SK-N-SH (cell line): ENCODE results near the gene MEF2D. TPM values are rescaled to one million over a fixed set of nuclear protein-coding genes. Genes with fewer than 3 reads are reported as not detected.

ENCODE experiments used
- CTCF ChIA-PET: fragments of 300-600, 350-600 bp; formaldehyde crosslinking; extraction: SDS; loops from one replicate; lab custom pipeline; 2021; lab: Yijun Ruan, JAX
- POLR2A ChIA-PET: fragments of 350-600 bp; sonication (Branson Sonifier 250); formaldehyde crosslinking; extraction: SDS; loops from one replicate; lab custom pipeline; 2020; ENCODE audit warnings: antibody characterized with exemption, inconsistent platforms; lab: Yijun Ruan, JAX
- DNase-seq: peaks from one replicate; pipeline ENCODE4 v3.0.0; 2012
- H2AFZ ChIP-seq: fragments of 200-600 bp; sonication (generic); 2 replicates; pipeline ENCODE4 v1.8.1; 2016; ENCODE audit warnings: antibody characterized with exemption, mild to moderate bottlenecking, low read depth
- H3F3A ChIP-seq: fragments of 200-600 bp; sonication (generic); replicated peaks from 2 replicates; pipeline ENCODE3; 2016; ENCODE audit warnings: antibody characterized with exemption, mild to moderate bottlenecking; ENCODE audit not compliant: insufficient read depth
- H3K27ac ChIP-seq, 2 experiments: fragments of 200-500 bp in 1 of 2; fragments of 200-600 bp in 1 of 2; sonication (Bioruptor generic) in 1 of 2; sonication (generic), shearing (Covaris generic) in 1 of 2; 2 replicates each; pipeline versions ENCODE4 v1.5.1 to v1.6.1; 2014 to 2016; ENCODE audit warnings: low read depth in 2 of 2, inconsistent platforms in 1 of 2, low read length in 1 of 2, mild to moderate bottlenecking in 1 of 2, mixed read lengths in 1 of 2
- H3K27me3 ChIP-seq: fragments of 200-600 bp; sonication (generic), shearing (Covaris generic); 2 replicates; pipeline ENCODE4 v1.6.1; 2016; ENCODE audit warnings: mixed run types; ENCODE audit not compliant: insufficient read depth
- H3K36me3 ChIP-seq, 2 experiments: fragments of 200-500 bp in 1 of 2; fragments of 200-600 bp in 1 of 2; sonication (Bioruptor generic) in 1 of 2; sonication (generic) in 1 of 2; replicated peaks in 1 of 2; 2 replicates each; pipeline versions ENCODE3 to v1.5.1; 2014 to 2016; ENCODE audit warnings: low read length in 1 of 2, mild to moderate bottlenecking in 1 of 2; ENCODE audit not compliant: insufficient read depth in 2 of 2, control insufficient read depth in 1 of 2
- H3K4me1 ChIP-seq, 2 experiments: fragments of 200-500 bp in 1 of 2; fragments of 200-600 bp in 1 of 2; sonication (Bioruptor generic) in 1 of 2; sonication (generic), shearing (Covaris generic) in 1 of 2; 2 replicates each; pipeline versions ENCODE4 v1.5.1 to v1.6.1; 2014 to 2016; ENCODE audit warnings: low read depth in 1 of 2, low read length in 1 of 2, mixed run types in 1 of 2; ENCODE audit not compliant: insufficient read depth in 2 of 2, control insufficient read depth in 1 of 2
- H3K4me2 ChIP-seq: fragments of 200-600 bp; sonication (generic), shearing (Covaris generic); 2 replicates; pipeline ENCODE4 v1.6.1; 2017; ENCODE audit warnings: mixed run types
- H3K4me3 ChIP-seq, 2 experiments: fragments of 200-500 bp in 1 of 2; fragments of 200-600 bp in 1 of 2; sonication (Bioruptor generic) in 1 of 2; sonication (generic), shearing (Covaris generic) in 1 of 2; 2 replicates each; pipeline versions ENCODE4 v1.5.1 to v1.8.1; 2014 to 2016; ENCODE audit warnings: low read depth in 2 of 2, inconsistent platforms in 1 of 2, low read length in 1 of 2, mild to moderate bottlenecking in 1 of 2, mixed read lengths in 1 of 2, moderate library complexity in 1 of 2
- H3K79me2 ChIP-seq: fragments of 200-600 bp; sonication (generic); 2 replicates; pipeline ENCODE4 v1.8.1; 2017; ENCODE audit warnings: mild to moderate bottlenecking; ENCODE audit not compliant: insufficient read depth
- H3K9ac ChIP-seq: fragments of 200-600 bp; sonication (generic); 2 replicates; pipeline ENCODE4 v1.6.1; 2017; ENCODE audit warnings: mixed run types
- H3K9me2 ChIP-seq: fragments of 200-600 bp; sonication (generic); 2 replicates; pipeline ENCODE4 v1.6.1; 2017; ENCODE audit warnings: mixed run types
- H3K9me3 ChIP-seq: fragments of 200-600 bp; sonication (generic); 2 replicates; pipeline ENCODE4 v1.6.1; 2017; ENCODE audit warnings: mixed run types, mild to moderate bottlenecking, moderate library complexity
- H4K20me1 ChIP-seq: fragments of 200-600 bp; sonication (generic); 2 replicates; pipeline ENCODE4 v1.6.1; 2017; ENCODE audit warnings: mild to moderate bottlenecking, mixed run types; ENCODE audit not compliant: insufficient read depth
- CHD2 ChIP-seq: fragments of 150-350 bp; IDR thresholded peaks from 2 replicates; pipeline ENCODE4 v1.6.1; 2018; ENCODE audit warnings: low read length; ENCODE audit not compliant: partially characterized antibody
- EP300 ChIP-seq, 2 experiments: IDR thresholded peaks; 2 replicates each; pipeline versions ENCODE4 v1.4.0 to v1.6.1; 2012; ENCODE audit warnings: borderline replicate concordance in 1 of 2, low read depth in 1 of 2, low read length in 1 of 2
- EZH2phosphoT487 ChIP-seq: fragments of 200-600 bp; sonication (generic); IDR thresholded peaks from 2 replicates; pipeline ENCODE4 v1.6.1; 2017; ENCODE audit warnings: low read depth, mixed run types, mild to moderate bottlenecking, antibody characterized with exemption, moderate library complexity, borderline replicate concordance
- MEF2A ChIP-seq: IDR thresholded peaks from 2 replicates; pipeline ENCODE4 v1.4.0; 2012; ENCODE audit warnings: low read depth, borderline replicate concordance
- MXI1 ChIP-seq: IDR thresholded peaks from 2 replicates; pipeline ENCODE4 v1.6.1; 2012; ENCODE audit warnings: mild to moderate bottlenecking, low read depth, low read length, improper control_type of control experiment
- NFIC ChIP-seq: IDR thresholded peaks from 2 replicates; pipeline ENCODE4 v1.4.0; 2012; ENCODE audit warnings: borderline replicate concordance
- POLR2AphosphoS5 ChIP-seq: IDR thresholded peaks from 2 replicates; pipeline ENCODE4 v1.6.1; 2012; ENCODE audit warnings: low read depth, low read length
- RCOR1 ChIP-seq: fragments of 150-350 bp; IDR thresholded peaks from 2 replicates; pipeline ENCODE4 v1.6.1; 2017; ENCODE audit warnings: antibody characterized with exemption, low read length
- RXRA ChIP-seq: IDR thresholded peaks from 2 replicates; pipeline ENCODE4 v1.4.0; 2012; ENCODE audit warnings: low read depth, mild to moderate bottlenecking, borderline replicate concordance
- SMC3 ChIP-seq: IDR thresholded peaks from 2 replicates; pipeline ENCODE4 v1.6.1; 2012; ENCODE audit warnings: low read depth, low read length, improper control_type of control experiment
- TEAD4 ChIP-seq: IDR thresholded peaks from 2 replicates; pipeline ENCODE4 v1.4.0; 2012; ENCODE audit warnings: mild to moderate bottlenecking, borderline replicate concordance; ENCODE audit not compliant: insufficient read depth
- USF2 ChIP-seq: fragments of 150-350 bp; IDR thresholded peaks from 2 replicates; pipeline ENCODE4 v1.6.1; 2017; ENCODE audit warnings: antibody characterized with exemption, low read length, low read depth, borderline replicate concordance
- YY1 ChIP-seq: IDR thresholded peaks from 2 replicates; pipeline ENCODE4 v1.4.0; 2012; ENCODE audit warnings: low read depth, mild to moderate bottlenecking
- ZBTB33 ChIP-seq: IDR thresholded peaks from 2 replicates; pipeline ENCODE4 v1.4.0; 2012; ENCODE audit warnings: low read depth, borderline replicate concordance
- WGBS: methylation state at CpG from one replicate; pipeline ENCODE4 v1.1.6; 2017; ENCODE audit warnings: low lambda C conversion rate; 5-methylcytosine and 5-hydroxymethylcytosine counted together
- polyA plus RNA-seq, 3 experiments: library from polyadenylated mRNA; depleted of rRNA; stranded (reverse); fragments of >200 nt; gene quantifications; 2 replicates each; pipeline ENCODE4 v1.2.3, GENCODE V29; 2012
- TF ChIP-seq, protein P1 (sequence below): fragments of 150-350 bp; IDR thresholded peaks from 2 replicates; pipeline ENCODE4 v1.6.1; 2016; ENCODE audit warnings: mild to moderate bottlenecking, low read depth, low read length
- TF ChIP-seq, protein P2 (sequence below): IDR thresholded peaks from 2 replicates; pipeline ENCODE4; 2012

MEF2D gene
- polyA plus RNA-seq, 1 of the 3 experiments (the other 2 are of a cell fraction) = 14.3 TPM

DNA sequence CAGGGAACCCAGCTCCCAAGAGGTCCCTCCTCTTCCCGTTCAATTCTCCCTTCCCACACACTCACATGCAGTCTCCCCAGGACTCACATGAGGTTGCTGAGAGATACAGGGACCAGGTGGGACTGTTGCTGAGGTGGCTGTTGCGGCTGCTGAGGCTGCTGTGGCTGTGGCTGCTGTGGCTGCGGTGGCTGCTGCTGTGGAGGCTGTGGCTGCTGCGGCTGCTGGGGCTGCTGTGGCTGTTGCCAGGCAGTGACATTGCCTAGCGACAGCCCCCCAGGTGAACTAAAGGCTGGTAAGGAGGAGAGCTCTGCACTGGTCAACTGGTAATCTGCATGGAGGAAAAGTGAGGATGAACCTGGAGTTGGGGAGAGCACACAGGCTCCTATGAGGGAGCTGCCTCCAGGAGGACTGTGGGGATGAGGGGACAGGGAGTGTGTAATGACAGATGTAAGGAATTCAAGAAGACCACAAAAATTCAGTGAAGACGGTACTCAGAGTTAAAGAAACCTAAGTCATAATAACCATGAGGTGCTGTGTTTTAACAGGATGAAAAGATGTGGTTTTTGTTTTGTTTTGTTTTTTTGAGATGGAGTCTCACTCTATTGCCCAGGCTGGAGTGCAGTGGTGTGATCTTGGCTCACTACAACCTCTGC lies 31.8 kb downstream of the MEF2D start:
- no peak overlapping the region for H2AFZ ChIP-seq
- H3K79me2 ChIP-seq = peaks cover 4% of the 10 kb centered on the region
- H3K4me3 ChIP-seq = no peak overlapping the region
- H3K9me2 ChIP-seq = no peaks in the 10 kb centered on the region
- no peaks in the 10 kb centered on the region for H3K9me3 ChIP-seq
- no peak overlapping the region for H3K27ac ChIP-seq
- H4K20me1 ChIP-seq = peaks cover 5% of the 10 kb centered on the region; the same call in 1 of the 2 replicates
- H3K4me2 ChIP-seq = no peak overlapping the region
- H3K27me3 ChIP-seq = no peaks in the 10 kb centered on the region
- POLR2A ChIA-PET = interaction anchor here (0.6 kb wide), 1 partner anchor 16 kb away, joined by 3 read pairs; no protein-coding TSS in a partner anchor
- no peak overlapping the region for H3K9ac ChIP-seq
- H3F3A ChIP-seq = peaks cover 8% of the 10 kb centered on the region
- H3K4me1 ChIP-seq = peaks cover 2 to 11% of the 10 kb centered on the region in 2 experiments; a peak in 2 of 4 replicates
- no peak for DNase-seq
- CTCF ChIA-PET = interaction anchor here (0.8 to 5.5 kb wide), 6 partner anchors 12 to 174 kb away, joined by 3 to 25 read pairs (median 3); partner anchors contain the start of gene MEF2D
- peaks cover 45% of the 10 kb centered on the region in 2 experiments for H3K36me3 ChIP-seq
- WGBS = 89% methylated on average over 3 of the region's 6 CpGs
- TF ChIP-seq, protein P1, sequence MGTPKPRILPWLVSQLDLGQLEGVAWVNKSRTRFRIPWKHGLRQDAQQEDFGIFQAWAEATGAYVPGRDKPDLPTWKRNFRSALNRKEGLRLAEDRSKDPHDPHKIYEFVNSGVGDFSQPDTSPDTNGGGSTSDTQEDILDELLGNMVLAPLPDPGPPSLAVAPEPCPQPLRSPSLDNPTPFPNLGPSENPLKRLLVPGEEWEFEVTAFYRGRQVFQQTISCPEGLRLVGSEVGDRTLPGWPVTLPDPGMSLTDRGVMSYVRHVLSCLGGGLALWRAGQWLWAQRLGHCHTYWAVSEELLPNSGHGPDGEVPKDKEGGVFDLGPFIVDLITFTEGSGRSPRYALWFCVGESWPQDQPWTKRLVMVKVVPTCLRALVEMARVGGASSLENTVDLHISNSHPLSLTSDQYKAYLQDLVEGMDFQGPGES = no peak
- TF ChIP-seq USF2 = no peak

GRCh38 chr1:156467906-156468305 lies 32.7 kb downstream of the MEF2D start:
- H2AFZ ChIP-seq = no peak overlapping the region
- peaks cover 5% of the 10 kb centered on the region; the same call in 1 of the 2 replicates for H4K20me1 ChIP-seq
- H3K9ac ChIP-seq = no peak overlapping the region
- peaks cover 4% of the 10 kb centered on the region for H3K79me2 ChIP-seq
- peaks cover 8% of the 10 kb centered on the region for H3F3A ChIP-seq
- peaks cover 2 to 11% of the 10 kb centered on the region in 2 experiments; a peak in 2 of 4 replicates for H3K4me1 ChIP-seq
- no peaks in the 10 kb centered on the region for H3K27me3 ChIP-seq
- H3K27ac ChIP-seq = no peak overlapping the region
- no peaks in the 10 kb centered on the region for H3K9me3 ChIP-seq
- peaks cover 36 to 41% of the 10 kb centered on the region in 2 experiments for H3K36me3 ChIP-seq
- CTCF ChIA-PET = interaction anchor here (5.5 kb wide), 1 partner anchor 13 kb away, joined by 25 read pairs; no protein-coding TSS in a partner anchor
- TF ChIP-seq MXI1 (no peak), YY1 (no peak), SMC3 (no peak), TEAD4 (no peak), EZH2phosphoT487 (no peak), EP300 (IDR thresholded peaks at IDR 0.05; ENCODE audit: borderline replicate concordance in 1 of 2, low read depth in 1 of 2, low read length in 1 of 2) (no peak), RXRA (no peak), MEF2A (no peak), POLR2AphosphoS5 (no peak), RCOR1 (no peak), NFIC (no peak), CHD2 (no peak), USF2 (no peak), ZBTB33 (no peak)
- TF ChIP-seq, protein P2, sequence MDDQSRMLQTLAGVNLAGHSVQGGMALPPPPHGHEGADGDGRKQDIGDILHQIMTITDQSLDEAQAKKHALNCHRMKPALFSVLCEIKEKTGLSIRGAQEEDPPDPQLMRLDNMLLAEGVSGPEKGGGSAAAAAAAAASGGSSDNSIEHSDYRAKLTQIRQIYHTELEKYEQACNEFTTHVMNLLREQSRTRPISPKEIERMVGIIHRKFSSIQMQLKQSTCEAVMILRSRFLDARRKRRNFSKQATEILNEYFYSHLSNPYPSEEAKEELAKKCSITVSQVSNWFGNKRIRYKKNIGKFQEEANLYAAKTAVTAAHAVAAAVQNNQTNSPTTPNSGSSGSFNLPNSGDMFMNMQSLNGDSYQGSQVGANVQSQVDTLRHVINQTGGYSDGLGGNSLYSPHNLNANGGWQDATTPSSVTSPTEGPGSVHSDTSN = no peak
- H3K4me3 ChIP-seq = no peak overlapping the region
- WGBS = 91% methylated on average over 15 of the region's 18 CpGs
- H3K4me2 ChIP-seq = no peak overlapping the region
- no peak for DNase-seq
- POLR2A ChIA-PET = no interaction called here
- H3K9me2 ChIP-seq = no peaks in the 10 kb centered on the region
